GM12878 (cell line): Measurements from ENCODE around the gene EP400.

ENCODE experiments used
- ASH2L ChIP-seq: fragments of 300-600, 200-600 bp; sonication (generic); IDR thresholded peaks from 2 replicates; pipeline ENCODE4 v1.6.1; 2017; ENCODE audit warnings: low read depth, mild to moderate bottlenecking, borderline replicate concordance
- ESRRA ChIP-seq: IDR thresholded peaks from 2 replicates; pipeline ENCODE4 v1.6.1; 2012; ENCODE audit warnings: mild to moderate bottlenecking, low read length, improper control_type of control experiment
- FOXK2 ChIP-seq: fragments of 450-650 bp; IDR thresholded peaks from 2 replicates; pipeline ENCODE4 v1.6.1; 2017; ENCODE audit warnings: mild to moderate bottlenecking, moderate library complexity
- GABPA ChIP-seq: IDR thresholded peaks from 2 replicates; pipeline ENCODE4 v1.6.1; 2014; ENCODE audit warnings: antibody characterized with exemption, low read depth, mild to moderate bottlenecking, inconsistent platforms
- HCFC1 ChIP-seq: fragments of 150-350 bp; IDR thresholded peaks from 2 replicates; pipeline ENCODE4 v1.6.1; 2014; ENCODE audit warnings: low read length
- NFIC ChIP-seq: IDR thresholded peaks from 2 replicates; pipeline ENCODE4 v1.6.1; 2012; ENCODE audit warnings: low read depth, mild to moderate bottlenecking, inconsistent platforms, low read length, moderate library complexity
- POLR2A ChIP-seq: IDR thresholded peaks from 2 replicates; pipeline ENCODE4 v1.6.1; 2011; ENCODE audit warnings: low read depth, mild to moderate bottlenecking, low read length
- POLR2AphosphoS5 ChIP-seq: IDR thresholded peaks from 2 replicates; pipeline ENCODE4 v1.6.1; 2011; ENCODE audit warnings: mild to moderate bottlenecking, low read length, inconsistent platforms
- RFX5 ChIP-seq: IDR thresholded peaks from 2 replicates; pipeline ENCODE4 v1.6.1; 2011; ENCODE audit warnings: low read depth, low read length, improper control_type of control experiment
- SPI1 ChIP-seq: IDR thresholded peaks from 2 replicates; pipeline ENCODE4 v1.6.1; 2011; ENCODE audit warnings: low read depth, mild to moderate bottlenecking, low read length, moderate library complexity, borderline replicate concordance; ENCODE audit not compliant: insufficient read depth
- TAF1 ChIP-seq: IDR thresholded peaks from 2 replicates; pipeline ENCODE4 v1.6.1; 2011; ENCODE audit warnings: mild to moderate bottlenecking, low read depth, low read length, borderline replicate concordance
- TF ChIP-seq, protein P1 (sequence below), 3 experiments: IDR thresholded peaks in 2 of 3; conservative IDR thresholded peaks in 1 of 3; 2 replicates each; pipeline ENCODE4 v1.5.1; 2011; ENCODE audit warnings: low read depth in 3 of 3, low read length in 3 of 3, mild to moderate bottlenecking in 3 of 3, control low read depth in 2 of 3, moderate library complexity in 2 of 3, inconsistent platforms in 1 of 3, mixed read lengths in 1 of 3; ENCODE audit not compliant: control insufficient read depth in 2 of 3, insufficient read depth in 1 of 3; ENCODE audit errors: extremely low read depth in 1 of 3
- TF ChIP-seq, protein P2 (sequence below): fragments of 450-650 bp; IDR thresholded peaks from 2 replicates; pipeline ENCODE4 v1.6.1; 2017; ENCODE audit warnings: mild to moderate bottlenecking
- TF ChIP-seq, protein P3 (sequence below): IDR thresholded peaks from 2 replicates; pipeline ENCODE4 v1.6.1; 2012; ENCODE audit warnings: mild to moderate bottlenecking, low read depth, low read length

DNA sequence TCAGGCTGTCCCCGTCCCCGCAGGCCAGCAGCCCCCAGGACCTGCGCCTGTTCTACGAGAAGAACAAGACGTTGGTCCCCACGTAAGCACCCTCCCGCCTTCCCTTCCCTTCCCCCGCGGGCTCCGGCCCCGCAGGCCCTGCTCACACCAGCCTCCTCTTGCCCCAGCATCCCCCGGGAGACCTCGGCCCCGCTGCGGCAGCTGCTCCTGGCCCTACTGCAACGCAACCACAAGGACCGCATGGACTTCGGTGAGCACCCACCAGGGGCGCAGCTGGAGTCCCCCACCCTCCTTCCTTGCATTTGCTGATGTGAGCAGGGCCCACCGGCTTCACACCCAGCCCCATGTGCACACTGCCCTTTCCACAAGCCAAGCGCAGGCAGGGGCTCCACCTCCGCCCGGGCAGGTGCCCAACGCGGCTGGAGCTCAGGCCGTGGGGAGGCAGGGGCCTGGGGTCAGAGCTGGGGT is 40.0 kb upstream of the EP400 start:
- TF ChIP-seq, protein P1, sequence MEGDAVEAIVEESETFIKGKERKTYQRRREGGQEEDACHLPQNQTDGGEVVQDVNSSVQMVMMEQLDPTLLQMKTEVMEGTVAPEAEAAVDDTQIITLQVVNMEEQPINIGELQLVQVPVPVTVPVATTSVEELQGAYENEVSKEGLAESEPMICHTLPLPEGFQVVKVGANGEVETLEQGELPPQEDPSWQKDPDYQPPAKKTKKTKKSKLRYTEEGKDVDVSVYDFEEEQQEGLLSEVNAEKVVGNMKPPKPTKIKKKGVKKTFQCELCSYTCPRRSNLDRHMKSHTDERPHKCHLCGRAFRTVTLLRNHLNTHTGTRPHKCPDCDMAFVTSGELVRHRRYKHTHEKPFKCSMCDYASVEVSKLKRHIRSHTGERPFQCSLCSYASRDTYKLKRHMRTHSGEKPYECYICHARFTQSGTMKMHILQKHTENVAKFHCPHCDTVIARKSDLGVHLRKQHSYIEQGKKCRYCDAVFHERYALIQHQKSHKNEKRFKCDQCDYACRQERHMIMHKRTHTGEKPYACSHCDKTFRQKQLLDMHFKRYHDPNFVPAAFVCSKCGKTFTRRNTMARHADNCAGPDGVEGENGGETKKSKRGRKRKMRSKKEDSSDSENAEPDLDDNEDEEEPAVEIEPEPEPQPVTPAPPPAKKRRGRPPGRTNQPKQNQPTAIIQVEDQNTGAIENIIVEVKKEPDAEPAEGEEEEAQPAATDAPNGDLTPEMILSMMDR (IDR thresholded peaks at IDR 0.05 in 2 of 3, conservative IDR thresholded peaks at IDR 0.05 in 1 of 3; ENCODE audit: control insufficient read depth in 2 of 3, extremely low read depth in 1 of 3, insufficient read depth in 1 of 3, low read depth in 3 of 3, low read length in 3 of 3): no peak
- TF ChIP-seq RFX5: no peak
- TF ChIP-seq POLR2A: no peak
- TF ChIP-seq, protein P2, sequence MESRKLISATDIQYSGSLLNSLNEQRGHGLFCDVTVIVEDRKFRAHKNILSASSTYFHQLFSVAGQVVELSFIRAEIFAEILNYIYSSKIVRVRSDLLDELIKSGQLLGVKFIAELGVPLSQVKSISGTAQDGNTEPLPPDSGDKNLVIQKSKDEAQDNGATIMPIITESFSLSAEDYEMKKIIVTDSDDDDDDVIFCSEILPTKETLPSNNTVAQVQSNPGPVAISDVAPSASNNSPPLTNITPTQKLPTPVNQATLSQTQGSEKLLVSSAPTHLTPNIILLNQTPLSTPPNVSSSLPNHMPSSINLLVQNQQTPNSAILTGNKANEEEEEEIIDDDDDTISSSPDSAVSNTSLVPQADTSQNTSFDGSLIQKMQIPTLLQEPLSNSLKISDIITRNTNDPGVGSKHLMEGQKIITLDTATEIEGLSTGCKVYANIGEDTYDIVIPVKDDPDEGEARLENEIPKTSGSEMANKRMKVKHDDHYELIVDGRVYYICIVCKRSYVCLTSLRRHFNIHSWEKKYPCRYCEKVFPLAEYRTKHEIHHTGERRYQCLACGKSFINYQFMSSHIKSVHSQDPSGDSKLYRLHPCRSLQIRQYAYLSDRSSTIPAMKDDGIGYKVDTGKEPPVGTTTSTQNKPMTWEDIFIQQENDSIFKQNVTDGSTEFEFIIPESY: no peak
- TF ChIP-seq TAF1: no peak
- TF ChIP-seq GABPA: no peak
- TF ChIP-seq, protein P3, sequence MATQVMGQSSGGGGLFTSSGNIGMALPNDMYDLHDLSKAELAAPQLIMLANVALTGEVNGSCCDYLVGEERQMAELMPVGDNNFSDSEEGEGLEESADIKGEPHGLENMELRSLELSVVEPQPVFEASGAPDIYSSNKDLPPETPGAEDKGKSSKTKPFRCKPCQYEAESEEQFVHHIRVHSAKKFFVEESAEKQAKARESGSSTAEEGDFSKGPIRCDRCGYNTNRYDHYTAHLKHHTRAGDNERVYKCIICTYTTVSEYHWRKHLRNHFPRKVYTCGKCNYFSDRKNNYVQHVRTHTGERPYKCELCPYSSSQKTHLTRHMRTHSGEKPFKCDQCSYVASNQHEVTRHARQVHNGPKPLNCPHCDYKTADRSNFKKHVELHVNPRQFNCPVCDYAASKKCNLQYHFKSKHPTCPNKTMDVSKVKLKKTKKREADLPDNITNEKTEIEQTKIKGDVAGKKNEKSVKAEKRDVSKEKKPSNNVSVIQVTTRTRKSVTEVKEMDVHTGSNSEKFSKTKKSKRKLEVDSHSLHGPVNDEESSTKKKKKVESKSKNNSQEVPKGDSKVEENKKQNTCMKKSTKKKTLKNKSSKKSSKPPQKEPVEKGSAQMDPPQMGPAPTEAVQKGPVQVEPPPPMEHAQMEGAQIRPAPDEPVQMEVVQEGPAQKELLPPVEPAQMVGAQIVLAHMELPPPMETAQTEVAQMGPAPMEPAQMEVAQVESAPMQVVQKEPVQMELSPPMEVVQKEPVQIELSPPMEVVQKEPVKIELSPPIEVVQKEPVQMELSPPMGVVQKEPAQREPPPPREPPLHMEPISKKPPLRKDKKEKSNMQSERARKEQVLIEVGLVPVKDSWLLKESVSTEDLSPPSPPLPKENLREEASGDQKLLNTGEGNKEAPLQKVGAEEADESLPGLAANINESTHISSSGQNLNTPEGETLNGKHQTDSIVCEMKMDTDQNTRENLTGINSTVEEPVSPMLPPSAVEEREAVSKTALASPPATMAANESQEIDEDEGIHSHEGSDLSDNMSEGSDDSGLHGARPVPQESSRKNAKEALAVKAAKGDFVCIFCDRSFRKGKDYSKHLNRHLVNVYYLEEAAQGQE: no peak
- TF ChIP-seq NFIC: no peak
- TF ChIP-seq POLR2AphosphoS5: no peak
- no peak for TF ChIP-seq ASH2L
- no peak for TF ChIP-seq ESRRA
- TF ChIP-seq SPI1: no peak
- TF ChIP-seq FOXK2: no peak
- TF ChIP-seq HCFC1: no peak
